Neutrophil (primary cell): ENCODE results near the gene DIO3.

Experiments used
- H3K27ac ChIP-seq: fragments of 200-600 bp; sonication (generic); 2 replicates; pipeline ENCODE4 v1.5.1; 2016; ENCODE audit warnings: mild to moderate bottlenecking, moderate library complexity
- H3K27me3 ChIP-seq: fragments of 200-600 bp; sonication (generic); 2 replicates; pipeline ENCODE4 v1.6.0; 2016; ENCODE audit warnings: mild to moderate bottlenecking
- H3K36me3 ChIP-seq: fragments of 200-600 bp; sonication (generic); 2 replicates; pipeline ENCODE4 v1.5.1; 2017
- H3K4me1 ChIP-seq, 2 experiments: fragments of 200-600 bp in 1 of 2; sonication (generic) in 1 of 2; 1 replicate in 1 of 2; 2 replicates in 1 of 2; pipeline versions ENCODE4 v1.5.1 to v1.6.1; 2013 to 2016; ENCODE audit warnings: low read depth in 1 of 2, low read length in 1 of 2, mild to moderate bottlenecking in 1 of 2, moderate library complexity in 1 of 2; ENCODE audit not compliant: control insufficient read depth in 1 of 2, insufficient read depth in 1 of 2
- H3K4me3 ChIP-seq, 2 experiments: fragments of 200-600 bp in 1 of 2; sonication (generic) in 1 of 2; 1 replicate in 1 of 2; 2 replicates in 1 of 2; pipeline ENCODE4 v1.5.1; 2013 to 2016; ENCODE audit warnings: low read depth in 1 of 2, low read length in 1 of 2, mild to moderate bottlenecking in 1 of 2, moderate library complexity in 1 of 2
- H3K9me3 ChIP-seq: fragments of 200-600 bp; sonication (generic); 2 replicates; pipeline ENCODE4 v1.5.1; 2016
- TF ChIP-seq, protein P1 (sequence below): fragments of 200-600 bp; sonication (generic); IDR thresholded peaks from 2 replicates; pipeline ENCODE4 v1.5.1; 2016; ENCODE audit warnings: antibody characterized with exemption

The DIO3 gene

DNA sequence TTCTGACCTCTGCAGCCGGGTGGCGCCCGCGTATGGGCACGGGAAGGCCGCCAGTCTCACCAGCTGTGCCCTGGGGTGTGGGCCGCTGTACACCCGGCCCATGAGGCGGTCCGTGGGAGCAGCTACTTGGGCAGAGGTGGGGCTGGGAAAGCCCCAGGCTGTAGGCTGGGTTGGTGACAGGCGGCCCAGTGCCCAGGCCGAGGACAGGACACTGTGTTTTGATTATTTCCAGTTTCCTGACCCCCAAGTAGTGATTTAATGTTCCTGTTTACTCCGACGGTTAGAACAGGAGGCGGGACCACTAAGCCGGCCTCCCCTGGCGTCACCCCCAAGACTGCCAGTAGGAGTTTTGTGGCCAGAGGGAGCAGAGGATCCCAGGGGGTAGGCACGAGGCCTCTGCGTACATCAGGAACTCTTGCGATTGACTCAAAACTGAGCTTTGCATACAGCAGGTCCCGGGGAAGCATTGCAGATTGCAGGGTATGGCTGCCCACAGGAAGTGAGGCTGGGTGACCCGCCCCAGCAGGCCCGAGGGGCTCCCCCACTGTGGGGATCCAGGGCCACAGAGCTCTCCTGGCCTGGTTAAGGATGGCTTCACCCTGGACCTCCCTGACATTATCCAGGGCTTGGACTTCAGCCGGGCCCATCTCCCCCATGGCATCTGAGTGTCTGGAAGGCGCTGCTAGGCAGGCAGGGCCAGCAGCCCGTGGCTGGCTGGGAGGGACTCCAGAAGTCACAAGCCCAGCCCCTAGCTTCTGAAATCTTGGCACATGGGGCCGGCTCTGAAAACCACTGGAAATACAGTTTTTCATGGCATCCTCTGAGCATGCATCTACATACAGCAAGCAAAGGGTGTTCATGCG, 42.5 kb upstream of the DIO3 start:
- TF ChIP-seq, protein P1, sequence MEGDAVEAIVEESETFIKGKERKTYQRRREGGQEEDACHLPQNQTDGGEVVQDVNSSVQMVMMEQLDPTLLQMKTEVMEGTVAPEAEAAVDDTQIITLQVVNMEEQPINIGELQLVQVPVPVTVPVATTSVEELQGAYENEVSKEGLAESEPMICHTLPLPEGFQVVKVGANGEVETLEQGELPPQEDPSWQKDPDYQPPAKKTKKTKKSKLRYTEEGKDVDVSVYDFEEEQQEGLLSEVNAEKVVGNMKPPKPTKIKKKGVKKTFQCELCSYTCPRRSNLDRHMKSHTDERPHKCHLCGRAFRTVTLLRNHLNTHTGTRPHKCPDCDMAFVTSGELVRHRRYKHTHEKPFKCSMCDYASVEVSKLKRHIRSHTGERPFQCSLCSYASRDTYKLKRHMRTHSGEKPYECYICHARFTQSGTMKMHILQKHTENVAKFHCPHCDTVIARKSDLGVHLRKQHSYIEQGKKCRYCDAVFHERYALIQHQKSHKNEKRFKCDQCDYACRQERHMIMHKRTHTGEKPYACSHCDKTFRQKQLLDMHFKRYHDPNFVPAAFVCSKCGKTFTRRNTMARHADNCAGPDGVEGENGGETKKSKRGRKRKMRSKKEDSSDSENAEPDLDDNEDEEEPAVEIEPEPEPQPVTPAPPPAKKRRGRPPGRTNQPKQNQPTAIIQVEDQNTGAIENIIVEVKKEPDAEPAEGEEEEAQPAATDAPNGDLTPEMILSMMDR: no peak
- no peaks in the 10 kb centered on the region for H3K4me1 ChIP-seq

DNA sequence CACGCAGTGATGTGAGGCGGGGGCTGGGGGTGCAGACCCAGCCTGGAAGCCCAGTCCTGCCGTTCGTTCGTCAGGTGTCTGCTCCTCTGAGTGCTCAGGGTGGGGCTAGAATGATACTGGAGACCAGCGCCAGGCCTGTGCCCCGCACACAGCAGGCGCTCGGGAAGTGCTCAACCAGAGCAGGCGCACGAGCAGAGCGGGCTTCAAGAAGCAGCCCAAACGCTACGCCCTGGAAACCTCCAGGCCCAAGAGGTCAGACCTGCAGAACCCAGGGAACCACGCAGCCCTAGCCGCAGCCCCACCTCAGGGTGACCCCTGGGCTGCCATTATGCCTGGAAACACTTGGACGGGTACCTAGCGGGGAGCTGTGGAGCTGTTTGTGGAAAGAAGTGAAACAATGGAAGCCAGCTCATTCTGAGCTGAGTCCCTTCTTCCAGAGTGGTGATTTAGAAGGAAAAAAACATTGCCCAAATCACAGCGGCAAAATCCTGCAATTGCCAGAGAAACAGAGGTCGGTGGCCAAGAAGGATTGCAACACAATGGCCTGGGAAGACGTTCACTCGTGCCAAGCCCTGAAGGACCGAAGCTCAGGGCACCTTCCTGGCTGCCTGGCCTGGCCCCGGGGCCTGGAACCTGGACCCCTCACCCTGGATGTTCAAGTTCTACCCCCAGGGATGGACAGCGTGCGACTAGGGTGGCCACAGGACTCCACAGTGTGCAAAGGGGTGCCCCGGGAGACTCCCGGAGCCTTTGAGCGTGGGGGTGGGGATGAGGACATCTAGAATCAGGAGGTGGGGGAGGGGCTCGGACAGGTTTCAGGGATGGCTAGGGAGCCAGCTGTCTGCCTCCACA, 40.4 kb upstream of the DIO3 start:
- Histone ChIP-seq H3K36me3 (no peaks in the 10 kb centered on the region), H3K4me3 (no peak overlapping the region), H3K9me3 (no peaks in the 10 kb centered on the region), H3K27ac (no peak overlapping the region), H3K4me1 (no peaks in the 10 kb centered on the region), H3K27me3 (no peaks in the 10 kb centered on the region)
- TF ChIP-seq, protein P1: no peak

More for the DNA sequence above, 42.5 kb upstream of the DIO3 start:
- H3K36me3 ChIP-seq: no peaks in the 10 kb centered on the region
- H3K27me3 ChIP-seq: no peaks in the 10 kb centered on the region
- H3K4me3 ChIP-seq: no peak overlapping the region
- H3K27ac ChIP-seq: no peak overlapping the region
- no peaks in the 10 kb centered on the region for H3K9me3 ChIP-seq

DNA sequence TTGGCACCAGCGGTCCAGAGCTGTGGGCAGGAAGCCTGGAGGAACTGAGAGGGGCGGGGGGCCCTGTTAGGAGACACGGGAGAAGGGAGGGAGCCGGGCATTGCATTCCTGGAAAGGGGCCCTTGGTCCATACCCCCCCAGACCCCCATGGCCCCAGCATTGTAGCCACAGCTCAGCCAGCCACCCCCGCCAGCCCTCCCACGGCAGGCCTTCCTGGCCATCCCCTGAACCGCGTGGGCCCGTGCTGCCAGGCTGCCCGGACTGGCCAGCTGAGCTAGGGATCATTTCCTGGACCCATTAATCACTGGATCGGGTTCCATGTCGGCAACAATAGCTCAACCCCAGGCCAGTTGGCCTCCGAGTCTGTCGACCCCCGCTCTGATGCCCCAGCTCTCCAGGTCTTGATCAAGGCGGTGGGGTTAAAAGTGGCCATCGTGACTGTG, 39.8 kb upstream of the DIO3 start:
- Histone ChIP-seq H3K27me3 (no peaks in the 10 kb centered on the region), H3K9me3 (no peaks in the 10 kb centered on the region)

DNA sequence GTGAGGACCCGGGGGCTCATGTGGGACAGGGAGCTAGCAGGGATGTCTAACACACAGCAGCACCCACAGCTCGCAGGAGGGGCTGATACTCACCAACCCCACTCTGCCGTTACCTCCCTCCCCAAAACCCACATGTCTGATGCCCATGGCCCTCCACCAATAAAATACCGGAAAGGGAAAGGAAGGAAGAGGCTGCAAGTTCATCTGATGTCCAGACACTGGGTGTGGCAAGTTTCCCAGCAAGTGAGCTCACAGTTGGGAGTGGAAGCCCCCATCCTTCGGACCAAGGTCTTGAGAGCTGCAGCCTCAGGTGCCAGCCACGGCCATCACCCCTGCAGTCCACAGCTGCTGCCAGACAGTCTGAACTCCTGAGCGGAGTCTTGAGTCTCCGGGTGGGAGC, 39.3 kb upstream of the DIO3 start:
- H3K4me3 ChIP-seq: no peak overlapping the region
- no peaks in the 10 kb centered on the region for H3K9me3 ChIP-seq
- no peak overlapping the region for H3K27ac ChIP-seq
- TF ChIP-seq, protein P1: no peak
- H3K4me1 ChIP-seq: no peaks in the 10 kb centered on the region
- H3K36me3 ChIP-seq: no peaks in the 10 kb centered on the region
- H3K27me3 ChIP-seq: no peaks in the 10 kb centered on the region

More for the DNA sequence above, 39.8 kb upstream of the DIO3 start:
- H3K36me3 ChIP-seq: no peaks in the 10 kb centered on the region
- H3K27ac ChIP-seq: no peak overlapping the region
- TF ChIP-seq, protein P1: no peak
- H3K4me1 ChIP-seq: no peaks in the 10 kb centered on the region
- no peak overlapping the region for H3K4me3 ChIP-seq

DNA sequence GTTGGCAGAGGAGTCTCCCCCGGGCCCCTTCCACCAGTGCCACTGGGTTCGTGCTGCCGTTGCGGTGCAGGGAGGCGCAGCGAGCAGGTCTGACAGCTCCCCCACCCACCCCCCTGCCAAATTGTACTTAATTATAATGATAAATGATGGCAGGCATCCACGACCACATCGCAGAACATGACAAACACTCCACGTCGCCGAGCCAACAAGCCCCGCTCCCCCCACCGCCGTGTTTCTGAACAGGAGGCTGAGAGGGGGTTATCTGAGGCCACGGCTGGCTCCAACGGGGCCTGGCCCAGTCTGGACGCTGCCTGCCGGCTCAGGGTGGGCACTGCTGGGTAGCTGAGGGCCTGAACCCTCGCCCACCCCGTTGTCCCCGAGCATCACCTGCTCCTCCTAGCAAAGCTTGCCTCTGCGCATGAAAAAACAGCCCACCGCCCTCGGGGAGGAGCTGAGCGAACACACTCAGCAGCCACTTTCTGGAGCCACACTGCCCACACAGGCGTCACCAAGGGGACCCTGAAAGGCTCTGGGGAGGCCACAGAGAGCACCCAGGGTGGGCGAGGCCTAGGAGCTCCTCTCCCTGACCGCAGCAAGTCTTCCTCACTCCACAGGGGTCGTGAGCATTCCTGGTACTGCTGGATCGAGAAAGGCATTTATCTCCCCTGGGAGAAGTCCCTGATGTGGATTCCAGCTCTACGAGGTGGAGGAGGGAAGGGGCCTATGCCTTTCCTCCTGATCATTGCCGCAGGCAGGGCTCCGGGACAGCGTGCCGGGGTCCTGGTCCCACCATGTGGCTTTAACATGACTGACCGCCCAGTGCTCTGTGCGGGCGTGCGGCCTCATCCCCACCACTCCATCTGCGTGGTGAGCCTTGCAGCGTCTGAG, 35.4 kb upstream of the DIO3 start:
- TF ChIP-seq, protein P1: no peak
- Histone ChIP-seq H3K4me1 (no peaks in the 10 kb centered on the region), H3K9me3 (no peaks in the 10 kb centered on the region), H3K36me3 (no peaks in the 10 kb centered on the region), H3K4me3 (no peak overlapping the region), H3K27ac (no peak overlapping the region), H3K27me3 (no peaks in the 10 kb centered on the region)
